HG02884 (cell line): Measurements from ENCODE around the gene TMEM116.
"Not testable (repeated sequence)": the region's sequence is repeated elsewhere in the genome, so short reads cannot be mapped to it uniquely, and the experiment has no call there.

Experiments
- ATAC-seq: cut with Tn5 transposase; IDR thresholded peaks from one replicate; pipeline ENCODE4 v1.9.1; 2021; ENCODE audit warnings: mild to moderate bottlenecking, moderate library complexity; ENCODE audit not compliant: unreplicated experiment

Gene TMEM116

DNA sequence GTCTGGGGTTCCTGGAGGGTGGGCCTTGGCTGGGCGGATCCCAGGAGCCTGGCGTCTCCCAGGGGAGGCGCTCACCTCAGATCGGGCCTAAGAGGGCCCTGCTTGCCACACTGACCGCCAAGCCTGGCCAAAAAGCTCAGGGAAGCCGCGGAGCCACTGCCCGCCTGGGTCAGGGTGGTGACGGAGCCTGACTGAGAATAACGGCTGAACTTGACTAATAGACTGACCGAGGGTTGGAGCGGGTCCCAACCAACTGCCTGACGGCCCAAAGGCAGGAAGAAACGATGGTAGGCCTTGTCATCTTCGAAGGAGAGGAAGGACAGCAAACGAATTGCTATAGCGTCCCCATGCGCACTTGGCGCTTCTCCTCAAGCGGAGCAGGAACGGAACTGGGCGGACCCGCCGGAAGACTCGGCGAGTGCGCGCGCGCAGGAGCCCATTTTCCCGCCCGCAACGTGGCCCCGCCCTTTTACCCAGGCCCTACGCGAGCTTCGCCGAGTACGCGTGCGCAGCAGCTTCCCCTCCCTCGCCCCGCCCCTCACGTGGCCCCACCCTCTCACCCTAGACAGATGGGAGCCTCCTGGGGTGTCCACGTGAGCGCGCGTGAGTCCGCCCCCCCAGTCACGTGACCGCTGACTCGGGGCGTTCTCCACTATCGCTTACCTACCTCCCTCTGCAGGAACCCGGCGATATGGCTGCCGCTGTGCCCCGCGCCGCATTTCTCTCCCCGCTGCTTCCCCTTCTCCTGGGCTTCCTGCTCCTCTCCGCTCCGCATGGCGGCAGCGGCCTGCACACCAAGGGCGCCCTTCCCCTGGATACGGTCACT, at the start of gene TMEM116, which contains the start of gene ERP29:
Gene TMEM116, minus strand, starts transcription at position 391 of the 826 bp plus-strand sequence. CDS start 7,895 bp downstream, outside the sequence.
Gene ERP29, plus strand, starts transcription at position 652 of the 826 bp plus-strand sequence. Its CDS starts 40 bp downstream, at position 692.
- ATAC-seq = peak; percentile 61

DNA sequence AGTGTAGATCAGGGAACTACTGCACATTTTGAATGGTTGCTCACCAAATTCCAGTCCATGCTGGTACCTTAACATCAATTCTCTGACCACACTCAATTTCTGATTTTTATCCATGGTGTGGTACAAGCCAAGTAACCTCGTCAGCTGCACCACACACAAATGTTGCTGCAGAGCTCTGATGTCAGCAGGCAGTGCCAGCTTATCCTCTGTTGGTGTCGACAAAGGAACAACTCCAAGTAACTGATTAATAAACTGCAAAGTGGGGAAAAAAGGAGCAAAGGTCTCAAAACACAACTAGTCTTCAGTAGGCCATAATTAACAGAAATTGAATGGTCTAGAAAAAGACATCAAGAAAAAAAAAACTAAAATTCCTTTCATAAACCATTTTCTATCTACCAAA, 48.2 kb upstream of the TMEM116 start:
- ATAC-seq = no peak

DNA sequence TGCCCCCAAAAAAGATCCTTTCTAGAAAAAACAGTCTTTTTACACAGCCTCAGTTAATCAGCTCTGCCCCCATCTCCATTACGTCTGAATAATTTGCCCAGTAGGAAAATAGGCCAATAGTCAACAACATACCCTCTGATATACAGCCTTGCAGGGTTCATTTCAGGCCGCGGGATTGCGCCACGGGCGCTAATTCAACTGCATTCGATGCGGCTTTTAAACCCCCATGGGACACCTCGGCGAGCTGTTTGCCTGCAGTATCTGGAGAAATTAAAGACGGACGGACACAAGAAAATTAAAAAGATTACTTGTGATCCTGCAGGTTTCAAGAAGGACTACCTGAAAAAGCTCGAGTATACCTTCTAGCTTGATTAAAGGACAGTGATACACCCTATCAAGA, 36.4 kb upstream of the TMEM116 start:
- ATAC-seq = no peak

DNA sequence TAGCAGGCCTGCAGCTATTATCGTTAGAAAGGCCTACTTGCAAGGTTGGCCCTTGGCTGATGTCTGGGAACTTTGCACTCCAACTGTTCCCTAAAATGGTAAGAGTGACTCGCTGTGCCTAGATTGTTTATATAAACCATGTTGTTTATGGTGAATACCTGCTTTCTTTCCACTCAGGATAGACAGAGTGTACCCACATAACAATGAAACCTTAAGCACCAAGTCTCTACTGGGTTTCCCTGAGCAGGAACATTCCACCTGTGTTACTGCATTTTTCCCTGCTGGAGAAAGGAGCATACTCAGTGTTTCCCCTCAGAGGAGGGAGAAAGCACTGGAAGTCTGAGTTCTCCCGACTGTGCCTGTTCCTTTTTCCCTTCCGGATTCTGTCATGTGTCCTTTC, 33.0 kb upstream of the TMEM116 start:
- no peak for ATAC-seq

DNA sequence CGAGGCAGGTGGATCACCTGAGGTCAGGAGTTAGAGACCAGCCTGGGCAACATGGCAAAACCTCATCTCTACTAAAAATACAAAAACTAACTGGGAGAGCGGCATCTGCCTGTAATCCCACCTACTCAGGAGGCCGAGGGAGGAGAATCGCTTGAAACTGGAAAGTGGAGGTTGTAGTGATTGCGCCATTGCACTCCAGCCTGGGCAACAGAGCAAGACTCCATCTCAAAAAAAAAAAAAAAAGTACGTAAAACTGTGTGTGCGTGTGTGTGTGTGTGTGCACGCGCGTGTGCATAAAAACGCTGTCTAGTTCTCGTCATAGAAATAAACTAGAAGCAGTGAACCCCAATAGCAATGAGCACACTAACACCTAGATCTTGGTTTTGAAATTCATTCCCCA, 23.6 kb upstream of the TMEM116 start:
- ATAC-seq = not testable (repeated sequence)

DNA sequence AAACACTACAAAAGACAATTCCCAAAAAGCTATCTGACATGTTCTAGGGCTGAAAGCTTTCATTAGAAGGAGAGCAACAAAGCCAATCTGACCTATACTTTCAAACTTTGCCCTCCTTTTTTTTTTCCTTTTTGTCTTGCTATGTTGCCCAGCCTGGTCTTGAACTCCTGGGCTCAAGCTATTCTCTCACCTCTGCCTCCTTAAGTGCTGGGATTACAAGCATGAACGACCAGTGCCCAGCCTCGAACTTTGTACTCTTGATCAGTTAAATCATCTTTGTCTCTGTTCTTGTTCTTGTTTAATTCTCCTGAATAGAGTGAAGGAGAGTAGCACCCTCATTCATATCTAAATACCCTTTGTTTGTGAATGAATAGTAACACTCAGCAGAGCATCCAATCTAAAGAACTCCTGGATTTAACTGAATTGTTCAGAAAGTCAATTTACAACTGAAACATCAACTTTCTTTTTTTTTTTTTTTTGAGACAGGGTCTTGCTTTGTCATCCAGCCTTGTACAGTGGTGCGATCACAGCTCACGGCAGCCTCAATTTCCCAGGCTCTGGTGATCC, 22.3 kb upstream of the TMEM116 start:
- no peak for ATAC-seq

DNA sequence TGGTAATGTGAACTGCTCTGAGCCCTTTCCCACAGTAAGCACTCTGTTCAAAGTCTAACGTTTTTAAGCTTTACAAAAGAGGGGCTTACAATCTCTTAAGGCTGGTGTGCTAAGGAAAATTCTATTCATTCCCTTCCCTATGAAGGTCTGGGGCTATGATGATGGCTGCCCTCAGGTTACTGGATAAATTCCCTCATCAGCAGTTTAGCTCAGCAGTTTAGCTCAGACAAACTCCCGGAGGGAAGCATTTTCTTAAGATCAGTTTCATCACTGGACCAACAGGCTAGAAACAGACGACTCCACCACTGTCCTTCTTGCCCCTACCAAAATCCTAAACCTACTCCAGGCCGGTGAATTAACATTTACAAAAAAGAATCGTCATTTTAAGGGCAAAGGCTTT, 19.3 kb upstream of the TMEM116 start:
- ATAC-seq = no peak

DNA sequence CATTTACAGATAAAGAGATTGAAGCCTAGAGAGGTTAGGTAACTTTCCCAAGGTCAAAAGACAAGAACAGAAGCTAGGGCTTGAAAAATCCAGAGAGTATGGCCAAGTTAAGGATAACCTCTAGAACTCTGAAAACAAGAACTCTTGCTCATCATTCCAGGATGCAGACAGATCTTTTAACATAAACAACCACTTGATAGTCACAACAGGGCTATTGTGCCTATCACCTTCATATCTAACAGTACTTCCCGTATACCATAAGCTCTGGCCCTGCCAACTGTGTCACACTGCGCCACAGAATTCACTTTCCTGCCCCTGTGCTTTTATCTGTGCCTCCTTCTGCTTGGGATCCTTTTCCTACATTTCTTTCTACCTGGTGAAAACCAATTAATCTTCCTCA, 18.5 kb upstream of the TMEM116 start:
- ATAC-seq = no peak

DNA sequence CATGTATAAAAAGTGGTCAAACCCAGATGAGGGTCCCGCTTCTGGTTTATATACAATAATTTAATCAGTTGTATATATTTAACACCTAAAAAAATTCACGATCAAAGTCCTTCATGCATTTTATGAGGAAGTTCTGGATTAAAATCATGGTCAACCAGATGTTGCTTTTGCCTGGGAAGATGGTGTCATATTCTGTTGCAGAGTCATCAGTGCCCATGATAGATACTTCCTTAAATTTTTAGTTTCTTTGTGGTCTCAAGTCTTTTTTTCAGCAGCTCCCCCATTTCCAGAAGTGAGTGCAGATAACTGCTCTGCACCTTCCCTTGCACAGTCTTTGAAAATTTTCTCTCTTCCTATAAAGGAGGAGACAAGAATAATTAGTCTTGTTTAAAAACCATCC, 16.3 kb upstream of the TMEM116 start:
- no peak for ATAC-seq

DNA sequence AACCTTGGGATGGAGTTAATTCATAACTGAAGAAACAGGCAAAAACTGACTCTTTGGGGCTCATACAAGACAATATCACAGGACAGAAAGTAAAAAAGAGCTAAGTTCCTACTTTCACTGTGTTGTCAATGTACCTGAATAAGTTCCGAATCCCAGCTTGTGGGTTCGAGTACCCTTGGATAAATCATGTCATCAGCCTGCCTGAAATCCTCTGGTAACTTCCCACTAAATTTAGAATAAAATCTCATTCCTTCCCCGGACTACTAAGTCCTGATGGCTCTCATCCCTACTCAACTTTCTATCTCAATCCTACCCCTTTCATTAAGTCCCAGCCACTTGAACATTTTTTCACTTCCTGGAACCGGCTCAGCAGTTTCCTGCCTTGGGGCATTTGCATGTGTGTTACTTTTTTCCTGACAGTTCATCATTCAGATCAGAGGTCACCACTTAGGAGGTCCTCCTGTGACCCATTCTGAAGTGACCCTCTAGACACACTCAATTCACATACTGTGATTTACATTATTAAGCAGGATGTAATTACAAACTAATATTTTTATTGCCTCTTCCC, 12.9 kb upstream of the TMEM116 start:
- ATAC-seq = no peak

DNA sequence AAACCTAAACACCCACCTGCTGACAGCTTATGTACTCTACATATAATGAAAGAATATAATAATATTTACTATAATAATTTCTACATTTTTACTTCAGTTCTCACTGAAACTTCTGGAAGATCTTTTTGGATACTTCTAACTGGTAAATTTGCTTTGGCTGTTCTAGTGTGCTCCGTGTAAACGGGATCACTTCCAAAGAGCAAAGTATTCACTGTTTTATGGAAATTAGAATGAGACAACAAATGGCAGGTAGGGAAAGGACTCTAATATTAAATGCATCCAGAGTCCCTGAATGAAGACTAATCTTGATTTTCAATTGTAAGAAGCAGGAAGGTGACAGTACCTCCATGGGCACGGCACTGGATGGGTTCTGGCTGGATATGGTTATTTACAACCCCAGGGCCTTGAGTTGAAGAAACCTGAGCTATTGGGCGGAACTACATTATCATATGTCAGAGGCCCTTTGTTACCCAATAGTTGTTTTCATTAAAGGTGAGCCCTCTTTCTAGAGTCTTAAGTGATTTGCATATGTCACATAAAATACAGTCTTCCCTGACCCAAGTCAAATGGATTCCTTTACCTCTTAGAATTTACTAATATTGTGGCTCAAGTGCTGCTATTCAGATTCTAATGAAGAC, 10.9 kb upstream of the TMEM116 start:
- ATAC-seq = no peak

DNA sequence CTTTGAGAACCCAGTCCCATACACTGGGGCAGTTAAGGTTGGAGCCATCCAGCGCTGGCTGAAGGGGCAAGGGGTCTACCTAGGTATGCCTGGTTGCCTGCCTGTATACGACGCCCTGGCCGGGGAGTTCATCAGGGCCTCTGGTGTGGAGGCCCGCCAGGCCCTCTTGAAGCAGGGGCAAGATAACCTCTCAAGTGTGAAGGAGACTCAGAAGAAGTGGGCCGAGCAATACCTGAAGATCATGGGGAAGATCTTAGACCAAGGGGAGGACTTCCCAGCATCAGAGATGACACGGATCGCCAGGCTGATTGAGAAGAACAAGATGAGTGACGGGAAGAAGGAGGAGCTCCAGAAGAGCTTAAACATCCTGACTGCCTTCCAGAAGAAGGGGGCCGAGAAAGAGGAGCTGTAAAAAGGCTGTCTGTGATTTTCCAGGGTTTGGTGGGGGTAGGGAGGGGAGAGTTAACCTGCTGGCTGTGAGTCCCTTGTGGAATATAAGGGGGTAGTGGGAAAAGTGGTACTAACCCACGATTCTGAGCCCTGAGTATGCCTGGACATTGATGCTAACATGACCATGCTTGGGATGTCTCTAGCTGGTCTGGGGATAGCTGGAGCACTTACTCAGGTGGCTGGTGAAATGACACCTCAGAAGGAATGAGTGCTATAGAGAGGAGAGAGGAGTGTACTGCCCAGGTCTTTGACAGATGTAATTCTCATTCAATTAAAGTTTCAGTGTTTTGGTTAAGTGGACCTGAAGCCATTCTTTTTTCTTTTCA, 9.5 kb upstream of the TMEM116 start:
- no peak for ATAC-seq

DNA sequence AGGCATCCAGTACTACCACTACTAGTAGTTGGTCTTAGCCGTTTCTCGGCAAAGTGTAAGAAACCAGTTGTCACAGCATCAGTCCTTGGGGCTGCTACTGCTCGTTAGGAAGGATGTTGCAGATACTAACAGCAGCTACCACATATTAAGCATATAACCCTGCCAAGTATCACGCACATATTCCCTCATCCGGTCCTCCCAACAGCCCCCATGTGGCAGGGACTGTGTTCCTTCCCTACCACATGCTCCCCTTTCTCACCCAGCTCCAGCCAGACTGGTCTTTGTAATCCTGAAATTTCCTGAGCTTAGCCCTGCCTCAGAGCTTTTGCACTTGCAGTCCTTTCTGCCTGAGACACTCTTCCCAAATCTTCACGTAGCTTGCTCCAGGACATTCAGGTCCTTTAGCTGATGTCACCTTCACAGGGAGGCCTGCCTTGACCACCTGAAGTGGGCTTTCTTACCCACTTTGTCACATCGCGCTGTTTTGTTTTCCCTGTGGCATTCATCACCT, 8.0 kb upstream of the TMEM116 start:
- ATAC-seq = no peak

DNA sequence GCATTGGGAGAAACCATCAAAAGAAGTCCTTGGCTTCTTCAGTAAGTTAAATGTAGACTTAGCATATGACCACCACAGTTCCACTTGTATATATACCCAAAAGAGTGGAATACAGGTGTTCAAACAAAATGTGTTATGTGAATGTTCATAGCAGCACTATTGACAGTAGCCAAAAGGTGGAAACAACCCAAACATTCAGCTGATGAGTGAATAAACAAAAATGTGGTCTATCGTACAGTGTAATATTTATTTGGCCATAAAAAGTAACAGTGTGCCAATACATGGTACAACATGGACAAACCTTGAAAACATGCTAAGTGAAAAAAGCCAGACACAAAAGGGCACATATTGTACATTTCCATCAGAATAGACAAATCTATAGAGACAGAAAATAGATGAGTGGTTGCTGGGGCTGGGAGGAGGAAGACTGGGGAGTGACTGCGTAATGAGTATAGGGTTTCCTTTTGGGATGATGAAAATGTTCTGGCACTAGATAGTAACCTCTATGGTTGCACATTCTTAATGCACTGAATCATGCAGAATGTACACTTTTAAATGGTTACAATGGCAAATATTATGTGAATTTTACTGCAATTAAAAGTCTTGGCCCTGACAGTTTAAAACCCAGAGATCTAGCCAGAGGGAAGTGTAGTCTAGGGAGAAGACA, 5.7 kb upstream of the TMEM116 start:
- no peak for ATAC-seq

DNA sequence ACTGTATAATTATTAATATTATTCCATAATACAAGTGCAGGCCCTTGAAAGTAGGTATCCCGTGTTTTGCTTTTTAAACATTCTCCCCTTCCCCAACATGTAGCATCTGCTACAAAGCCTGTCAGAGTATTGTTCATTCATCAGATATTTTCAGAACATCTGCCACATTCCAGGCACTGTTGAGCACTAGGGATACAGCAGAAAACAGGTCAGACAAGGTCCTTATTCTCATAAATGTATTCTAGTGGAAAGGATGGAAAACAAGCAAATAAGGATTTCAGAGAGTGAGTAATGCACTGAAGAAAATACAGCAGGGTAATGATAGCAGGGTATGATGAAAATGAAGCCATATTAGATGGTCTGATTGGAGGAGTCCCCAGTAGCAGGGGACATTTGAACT, 4.1 kb upstream of the TMEM116 start:
- ATAC-seq = no peak

DNA sequence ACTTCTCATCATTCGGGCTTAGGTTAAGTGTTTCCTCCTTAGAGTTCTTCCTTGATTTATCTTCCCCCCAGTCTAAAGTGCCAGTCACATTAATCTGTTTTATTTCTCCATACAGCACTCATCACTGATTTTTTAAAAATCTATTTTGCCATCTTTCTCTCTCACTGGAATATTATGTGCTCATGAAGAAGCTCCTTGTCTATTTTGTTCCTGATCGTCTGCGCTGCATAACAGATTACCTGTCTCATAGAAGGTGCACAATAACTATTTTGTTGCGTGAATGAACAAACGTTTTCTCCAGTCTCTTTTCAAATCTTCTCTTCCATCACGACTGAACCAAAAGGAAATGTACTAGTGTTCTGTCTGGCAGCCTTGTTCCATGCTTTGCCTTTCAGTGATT, 3.0 kb upstream of the TMEM116 start:
- no peak for ATAC-seq

DNA sequence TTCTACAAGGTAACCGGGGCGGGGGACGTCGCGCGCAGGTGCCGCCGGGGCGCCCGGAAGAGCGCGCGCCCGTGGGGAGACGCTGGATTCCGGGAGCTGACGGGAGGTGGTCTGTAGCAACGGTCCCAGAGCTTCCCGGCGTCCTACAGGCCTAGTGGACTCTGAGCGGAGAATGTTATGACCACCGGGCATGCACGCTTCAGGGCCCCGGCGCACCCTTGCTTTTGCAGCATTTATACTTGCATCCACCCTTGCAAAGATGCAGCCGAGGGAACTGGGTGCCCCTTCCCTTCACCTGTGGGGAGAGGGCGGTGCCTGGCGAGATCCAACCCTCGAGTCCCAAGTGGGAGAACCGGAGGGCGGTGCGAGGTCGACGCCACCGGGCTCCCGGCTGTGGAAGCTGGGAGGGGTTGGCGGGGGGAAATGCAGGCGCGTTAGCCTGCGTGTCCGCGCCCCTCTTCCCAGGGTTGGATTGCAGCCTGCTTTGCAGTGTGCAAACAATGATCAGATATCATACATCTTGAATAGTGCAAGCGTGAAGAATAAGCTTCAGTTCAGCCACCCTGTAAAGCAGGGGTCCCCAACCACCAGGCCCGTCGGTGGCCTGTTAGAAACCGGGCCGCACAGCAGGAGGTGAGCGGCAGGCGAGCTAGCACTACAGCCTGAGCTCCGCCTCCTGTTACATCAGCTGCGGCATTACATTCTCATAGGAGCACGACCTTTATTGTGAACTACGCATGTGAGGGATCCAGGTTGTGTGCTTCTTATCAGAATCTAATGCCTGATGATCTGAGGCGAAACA, 837 bp upstream of the TMEM116 start:
- peak; percentile 2 for ATAC-seq

DNA sequence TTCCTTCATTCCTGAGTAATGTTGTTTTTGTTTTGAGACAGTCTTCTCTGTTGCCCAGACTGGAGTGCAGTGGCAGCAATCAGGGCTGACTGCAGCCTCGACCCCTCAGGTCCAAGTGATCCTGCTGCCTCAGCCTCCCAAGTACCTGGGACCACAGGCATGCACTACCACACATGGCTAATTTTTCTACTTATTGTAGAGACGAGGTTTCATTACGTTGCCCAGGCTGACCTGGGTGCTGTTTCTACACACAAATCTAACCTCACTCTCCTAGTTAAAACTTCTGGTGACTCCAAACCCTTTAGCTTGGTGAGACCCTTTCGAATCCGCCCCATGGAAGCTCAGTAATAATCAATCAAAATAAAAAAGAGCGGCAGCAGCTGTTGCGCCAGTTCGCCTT, 1.3 kb downstream of the TMEM116 start:
- no peak for ATAC-seq
